Esophagus muscularis mucosa (tissue), 4 donors: ENCODE data around the gene GNB3. TPM values are rescaled to one million over a fixed set of nuclear protein-coding genes. Genes with fewer than 3 reads are reported as not detected.
"Not testable (repeated sequence)": the region's sequence is repeated elsewhere in the genome, so short reads cannot be mapped to it uniquely, and the experiment has no call there.

ENCODE experiments used
- DNase-seq: peaks from one replicate; pipeline ENCODE4 v3.0.0-alpha.2; 2017; ENCODE audit errors: extremely low spot score
- H3K27ac ChIP-seq, 4 donors: fragments of 200-600 bp; sonication (generic); replicated peaks in 1 of 4; 1 replicate in 3 of 4; 2 replicates in 1 of 4; pipeline ENCODE4 v1.5.1; 2016 to 2019; ENCODE audit warnings: mild to moderate bottlenecking in 1 of 4
- H3K27me3 ChIP-seq, 4 donors: fragments of 200-600 bp; sonication (generic); one replicate each; pipeline versions ENCODE4 v1.5.1 to v1.6.0; 2016 to 2019
- H3K36me3 ChIP-seq, 4 donors: fragments of 200-600 bp; sonication (generic); one replicate each; pipeline ENCODE4 v1.5.1; 2016 to 2019
- H3K4me1 ChIP-seq, 4 donors: fragments of 200-600 bp; sonication (generic); one replicate each; pipeline ENCODE4 v1.5.1; 2016 to 2019
- H3K4me3 ChIP-seq, 4 donors: fragments of 200-600 bp; sonication (generic); 1 replicate in 2 of 4; 2 replicates in 2 of 4; pipeline ENCODE4 v1.5.1; 2016 to 2019; ENCODE audit warnings: mild to moderate bottlenecking in 4 of 4, moderate library complexity in 1 of 4
- H3K9me3 ChIP-seq, 4 donors: fragments of 200-600 bp; sonication (generic); 1 replicate in 3 of 4; 2 replicates in 1 of 4; pipeline ENCODE4 v1.5.1; 2016 to 2019
- CTCF ChIP-seq, 3 experiments: fragments of 200-600 bp in 2 of 3; fragments of 450-650 bp in 1 of 3; sonication (generic) in 2 of 3; IDR thresholded peaks; one replicate each; pipeline ENCODE4 v1.5.1; 2017 to 2019; ENCODE audit warnings: antibody characterized with exemption in 3 of 3, mild to moderate bottlenecking in 2 of 3, moderate library complexity in 1 of 3
- EP300 ChIP-seq: sonication (generic); formaldehyde crosslinking; IDR thresholded peaks from one replicate; pipeline ENCODE4 v1.6.1; 2017; ENCODE audit warnings: antibody characterized with exemption
- POLR2A ChIP-seq: fragments of 450-650 bp; IDR thresholded peaks from one replicate; pipeline ENCODE4 v1.6.1; 2017; ENCODE audit warnings: antibody characterized with exemption, moderate library complexity, mild to moderate bottlenecking, low read depth
- POLR2AphosphoS5 ChIP-seq, 2 donors: sonication (generic); formaldehyde crosslinking; IDR thresholded peaks; one replicate each; pipeline ENCODE4 v1.6.1; 2017; ENCODE audit warnings: antibody characterized with exemption in 2 of 2
- WGBS: methylation state at CpG from one replicate; pipeline ENCODE4 v1.1.5; 2018; 5-methylcytosine and 5-hydroxymethylcytosine counted together
- intact Hi-C: fragments of 100-400 bp; cut with DNase I; formaldehyde crosslinking; loops from one replicate; pipeline ENCODE4 v1.15.1; 2023
- total RNA-seq, 4 donors: library from RNA; depleted of rRNA; stranded (reverse); fragments of >200 nt; gene quantifications; one replicate each; pipeline versions ENCODE4 v1.1.0 to v1.2.1, GENCODE V29; 2016

GNB3 gene
- total RNA-seq, 4 donors from 2014 or later = 0.39 to 1.7 (median 0.46) TPM

DNA sequence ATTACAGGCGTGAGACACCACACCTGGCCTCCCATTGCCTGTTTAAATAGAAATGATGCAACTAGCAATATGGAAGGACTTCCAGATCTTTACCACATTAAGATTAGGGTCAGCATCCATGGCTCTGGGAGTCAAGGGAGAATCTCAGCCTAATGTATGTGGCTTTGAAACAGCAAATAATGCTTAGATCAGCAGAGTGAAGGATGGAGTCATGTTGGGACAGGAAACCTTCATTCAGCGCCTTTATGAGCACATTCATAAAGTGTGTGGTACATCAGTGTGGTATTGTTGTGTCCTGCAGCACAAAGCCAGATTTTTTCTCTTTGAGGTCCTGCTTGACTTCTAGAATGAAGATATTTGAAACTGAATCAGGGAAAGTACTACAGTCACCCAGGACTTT, 47.6 kb downstream of the GNB3 start:
- 97% methylated on average over 2 of the region's 2 CpGs for WGBS
- no peaks in the 10 kb centered on the region for H3K9me3 ChIP-seq
- intact Hi-C loops = no loop called here
- H3K36me3 ChIP-seq = peaks cover 9 to 23% (median 15%) of the 10 kb centered on the region in 4 donors
- H3K4me3 ChIP-seq = no peak overlapping the region
- no peak for TF ChIP-seq POLR2AphosphoS5 (IDR thresholded peaks at IDR 0.05)
- no peak for TF ChIP-seq CTCF (IDR thresholded peaks at IDR 0.05)
- TF ChIP-seq EP300 = no peak
- no peak for TF ChIP-seq POLR2A
- no peaks in the 10 kb centered on the region for H3K27me3 ChIP-seq
- peaks cover 0 to 22% (median 16%) of the 10 kb centered on the region in 4 donors for H3K4me1 ChIP-seq
- H3K27ac ChIP-seq = no peak overlapping the region
- DNase-seq = no peak

- WGBS = 70% methylated on average over 7 of the region's 7 CpGs
- intact Hi-C loops, H3K4me3 ChIP-seq, H3K27me3 ChIP-seq, H3K9me3 ChIP-seq, DNase-seq, H3K27ac ChIP-seq: not testable (repeated sequence)
- H3K4me1 ChIP-seq = peaks cover 0 to 22% (median 16%) of the 10 kb centered on the region in 4 donors
- H3K36me3 ChIP-seq = peaks cover 5 to 19% (median 11%) of the 10 kb centered on the region in 4 donors
Observed at GRCh38 chr12:6888794-6889193, 48.1 kb downstream of the GNB3 start.

GRCh38 chr12:6889775-6890573, 49.2 kb downstream of the GNB3 start:
- H3K36me3 ChIP-seq, DNase-seq, H3K9me3 ChIP-seq, H3K27me3 ChIP-seq, intact Hi-C loops: not testable (repeated sequence)
- 92% methylated on average over 21 of the region's 21 CpGs for WGBS
- Histone ChIP-seq H3K4me3 (peak overlapping the region in 1 of 4 donors; percentile 56), H3K27ac (peak overlapping the region; percentile 88 to 94 (median 88)), H3K4me1 (peaks cover 0 to 22% (median 16%) of the 10 kb centered on the region in 4 donors)

GRCh38 chr12:6890789-6891645, 50.3 kb downstream of the GNB3 start:
- Histone ChIP-seq H3K27ac (peak overlapping the region; percentile 88 to 94 (median 88)), H3K4me3 (peak overlapping the region; percentile 55 to 57 (median 56)), H3K36me3 (no peaks in the 10 kb centered on the region), H3K27me3 (no peaks in the 10 kb centered on the region), H3K9me3 (no peaks in the 10 kb centered on the region), H3K4me1 (peaks cover 0 to 22% (median 16%) of the 10 kb centered on the region in 4 donors)
- intact Hi-C loops = no loop called here
- TF ChIP-seq CTCF (IDR thresholded peaks at IDR 0.05) = peak; percentile 88 to 96 (median 95)
- no peak for TF ChIP-seq EP300
- peak; percentile 26 for TF ChIP-seq POLR2A
- TF ChIP-seq POLR2AphosphoS5 (IDR thresholded peaks at IDR 0.05) = peak; percentile 93 to 94
- 2% methylated on average over 53 of the region's 68 CpGs for WGBS
- DNase-seq = peak; percentile 99

- 86% methylated on average over 4 of the region's 5 CpGs for WGBS
- Histone ChIP-seq H3K27ac (peak overlapping the region; percentile 88 to 94 (median 88)), H3K27me3 (no peaks in the 10 kb centered on the region), H3K4me3 (peak overlapping the region; percentile 55 to 57 (median 56)), H3K36me3 (no peaks in the 10 kb centered on the region), H3K4me1 (peaks cover 0 to 22% (median 16%) of the 10 kb centered on the region in 4 donors), H3K9me3 (no peaks in the 10 kb centered on the region)
- TF ChIP-seq EP300 (no peak), CTCF (IDR thresholded peaks at IDR 0.05) (no peak), POLR2AphosphoS5 (IDR thresholded peaks at IDR 0.05) (no peak), POLR2A (no peak)
- no peak for DNase-seq
- intact Hi-C loops = no loop called here
Observed at GRCh38 chr12:6891646-6892001, 50.9 kb downstream of the GNB3 start.

GRCh38 chr12:6892683-6893082, 52.0 kb downstream of the GNB3 start:
- H3K9me3 ChIP-seq, H3K4me3 ChIP-seq, H3K27ac ChIP-seq, H3K36me3 ChIP-seq, DNase-seq, intact Hi-C loops, H3K27me3 ChIP-seq: not testable (repeated sequence)
- peaks cover 0 to 22% (median 16%) of the 10 kb centered on the region in 4 donors for H3K4me1 ChIP-seq
- 90% methylated on average over 2 of the region's 3 CpGs for WGBS
